GM18499 (cell line): ENCODE measurements around the gene BRICD5.

Source experiments
- ATAC-seq: cut with Tn5 transposase; IDR thresholded peaks from one replicate; pipeline ENCODE4 v1.9.1; 2021; ENCODE audit warnings: moderate number of reproducible peaks; ENCODE audit not compliant: insufficient read depth, unreplicated experiment

Gene BRICD5

GRCh38 chr16:2186505-2186904 lies 24.2 kb downstream of the BRICD5 start:
- no peak for ATAC-seq

DNA sequence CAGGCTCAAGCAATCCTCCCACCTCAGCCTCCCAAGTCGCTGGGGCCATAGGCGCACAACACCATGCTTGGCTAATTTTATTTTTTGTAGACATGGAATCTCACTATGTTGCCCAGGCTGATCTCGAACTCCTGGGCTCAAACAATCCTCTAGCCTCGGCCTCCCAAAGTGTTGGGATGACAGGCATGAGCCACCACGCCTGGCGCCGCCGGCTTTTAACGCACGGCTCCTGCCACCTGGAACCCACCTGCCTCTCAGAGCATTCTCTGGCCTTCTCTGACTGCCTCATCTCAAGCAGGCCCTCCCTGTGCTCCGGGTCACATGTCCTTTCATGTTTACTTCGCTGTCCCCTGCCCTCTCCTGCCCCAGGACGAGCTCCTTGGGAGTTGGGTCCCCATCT lies 24.6 kb downstream of the BRICD5 start:
- ATAC-seq, result no peak

- no peak for ATAC-seq
Observed at GRCh38 chr16:2184962-2185361, 25.7 kb downstream of the BRICD5 start.

DNA sequence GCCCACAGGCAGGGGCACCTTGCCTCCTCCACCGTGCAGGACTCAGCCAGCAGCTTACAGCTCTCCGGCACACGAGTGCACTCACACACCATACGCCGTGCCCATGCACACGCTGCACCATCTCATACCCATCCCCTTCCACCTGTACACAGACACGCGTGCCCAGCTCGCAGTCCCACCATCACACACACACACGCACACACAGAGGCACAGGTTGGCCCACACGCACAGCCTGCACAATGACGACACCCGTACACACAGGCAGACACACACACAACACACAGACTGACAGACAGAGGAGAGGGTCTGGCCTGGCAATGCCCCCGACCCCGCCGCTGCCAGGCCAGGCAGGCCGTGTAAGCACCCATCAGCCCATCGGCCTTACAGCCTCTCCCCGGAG lies 26.3 kb downstream of the BRICD5 start:
- no peak for ATAC-seq

DNA sequence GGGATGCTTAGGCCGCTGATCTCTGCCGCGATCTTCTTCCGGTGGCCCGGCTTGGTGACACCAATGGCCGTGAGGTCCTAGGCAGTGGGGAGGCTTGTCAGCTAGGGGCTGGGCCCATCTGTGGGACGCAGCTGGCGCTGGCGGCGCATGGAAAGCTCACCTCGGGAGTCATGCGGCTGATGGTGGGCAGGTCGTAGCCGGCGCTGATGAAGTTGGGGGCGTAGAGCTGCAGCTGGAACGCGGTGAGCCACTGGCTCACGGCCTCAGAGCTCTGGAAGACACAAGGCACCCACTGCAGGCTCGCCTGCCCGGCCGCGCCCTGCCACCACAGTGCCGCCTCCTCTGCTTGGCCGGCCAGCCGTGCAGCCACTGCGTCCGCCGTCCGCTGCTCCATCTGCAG lies 27.0 kb downstream of the BRICD5 start:
- ATAC-seq, result no peak

GRCh38 chr16:2181952-2182351 lies 28.7 kb downstream of the BRICD5 start:
- ATAC-seq, result no peak

DNA sequence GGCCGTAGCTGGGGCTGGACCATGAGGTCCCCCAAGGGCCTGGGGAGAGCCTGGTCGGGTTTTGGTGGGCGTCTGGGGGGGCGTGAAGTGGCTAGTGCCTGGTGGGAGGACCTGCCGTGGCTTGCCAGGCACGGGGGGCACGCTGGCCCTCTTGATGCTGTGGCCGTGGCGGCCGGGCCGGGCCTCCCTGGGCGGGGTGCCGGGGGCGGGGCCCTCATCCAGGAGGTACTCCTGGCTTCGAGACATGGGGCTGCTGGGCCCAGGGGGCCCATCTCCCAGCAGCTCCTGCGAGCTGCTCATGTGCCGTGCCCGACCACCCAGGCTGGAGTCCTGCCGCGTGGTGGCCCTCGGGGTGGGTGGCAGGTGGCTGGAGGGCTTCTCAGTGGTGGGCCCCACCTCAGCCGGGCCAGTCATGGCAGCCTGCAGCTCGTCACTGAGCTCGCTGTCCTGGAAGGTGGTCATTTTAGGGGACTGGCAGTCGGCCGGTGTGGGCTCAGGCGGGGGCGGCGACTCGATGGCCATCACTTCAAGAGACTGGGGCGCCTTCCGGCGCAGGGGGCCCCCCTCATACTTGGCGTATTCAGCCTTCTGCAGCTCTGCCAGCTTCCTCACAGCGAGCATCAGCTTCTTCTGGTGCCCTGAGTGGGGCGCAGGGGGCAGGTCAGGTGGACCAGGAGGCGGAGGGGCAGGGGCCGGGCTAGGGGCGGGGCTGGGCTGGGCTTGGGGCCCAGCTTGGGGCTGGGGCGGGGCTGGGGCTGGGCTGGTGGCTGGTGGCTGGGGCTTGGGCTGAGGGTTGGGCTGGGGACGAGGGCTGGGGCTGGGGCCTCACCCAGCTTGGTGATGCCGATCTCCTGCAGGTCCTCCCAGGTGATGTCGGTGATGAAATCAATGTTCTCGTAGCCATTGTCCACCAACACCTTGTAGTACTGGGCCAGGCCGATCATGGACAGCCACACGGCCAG lies 29.4 kb downstream of the BRICD5 start:
- ATAC-seq, result no peak

- no peak for ATAC-seq
Observed at GRCh38 chr16:2180461-2180860, 30.2 kb downstream of the BRICD5 start.

DNA sequence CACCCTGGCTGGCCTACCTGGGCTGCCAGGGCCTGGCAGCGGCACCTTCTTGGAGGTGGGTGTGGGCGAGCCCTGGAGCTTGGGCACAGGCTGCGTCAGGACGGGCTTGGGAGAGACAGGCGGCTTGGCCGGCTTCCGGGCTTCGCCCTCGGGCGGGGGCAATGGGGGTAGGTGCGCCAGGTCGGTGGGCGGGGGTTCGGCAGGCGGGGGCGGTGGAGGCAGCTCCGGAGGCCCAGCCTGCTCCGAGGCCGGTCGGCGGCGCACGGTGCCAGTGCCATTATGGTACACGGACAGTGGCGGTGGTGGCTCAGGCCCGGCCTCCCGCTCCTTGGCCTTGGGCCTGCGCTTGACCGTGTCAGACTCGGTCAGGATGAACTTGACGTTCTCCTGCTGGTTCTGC lies 31.1 kb downstream of the BRICD5 start:
- no peak for ATAC-seq

DNA sequence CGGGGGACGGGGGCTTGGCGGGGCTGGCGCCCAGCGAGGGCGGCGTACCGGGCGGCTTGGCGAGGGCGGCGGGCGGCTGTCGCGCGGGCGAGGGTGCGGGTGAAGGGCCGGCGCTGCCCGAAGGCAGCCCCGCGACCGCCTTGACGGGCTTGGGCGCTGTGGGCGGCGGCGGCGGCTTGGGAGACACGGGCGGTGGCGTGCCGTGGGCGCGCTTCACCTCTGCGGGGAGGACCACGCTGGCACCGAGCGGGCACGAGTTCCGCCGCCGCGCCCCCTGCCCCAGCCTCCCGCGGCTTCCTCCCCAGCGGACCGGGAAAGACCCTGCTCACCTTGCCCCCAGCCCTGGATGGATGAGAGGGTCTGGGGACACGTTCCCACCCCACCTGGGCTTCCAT lies 31.6 kb downstream of the BRICD5 start:
- ATAC-seq, result no peak

GRCh38 chr16:2178321-2179106 lies 32.1 kb downstream of the BRICD5 start:
- ATAC-seq, result no peak

- no peak for ATAC-seq
Observed at GRCh38 chr16:2177561-2177960, 33.1 kb downstream of the BRICD5 start.

GRCh38 chr16:2177101-2177500 lies 33.6 kb downstream of the BRICD5 start:
- no peak for ATAC-seq

GRCh38 chr16:2176047-2176446 lies 34.6 kb downstream of the BRICD5 start:
- no peak for ATAC-seq

DNA sequence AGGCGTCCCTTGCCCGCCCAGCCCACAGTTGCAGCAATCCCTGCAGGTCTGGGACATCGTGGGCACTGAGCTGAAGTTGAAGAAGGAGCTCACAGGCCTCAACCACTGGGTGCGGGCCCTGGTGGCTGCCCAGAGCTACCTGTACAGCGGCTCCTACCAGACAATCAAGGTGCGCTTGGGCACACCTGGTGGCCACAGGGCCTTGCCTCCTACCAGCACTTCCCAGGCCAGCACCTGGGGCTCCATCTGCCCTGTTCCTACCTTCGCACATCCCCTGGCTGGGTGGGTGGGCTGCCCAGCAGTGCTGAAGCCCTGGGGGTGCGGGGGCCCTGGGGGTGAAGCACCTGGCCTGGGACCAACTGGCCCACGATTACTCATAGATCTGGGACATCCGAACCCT lies 35.2 kb downstream of the BRICD5 start:
- no peak for ATAC-seq

GRCh38 chr16:2174396-2175131 lies 36.1 kb downstream of the BRICD5 start:
- no peak for ATAC-seq

GRCh38 chr16:2173916-2174315 lies 36.7 kb downstream of the BRICD5 start:
- no peak for ATAC-seq

- no peak for ATAC-seq
Observed at GRCh38 chr16:2173366-2173765, 37.3 kb downstream of the BRICD5 start.

GRCh38 chr16:2172688-2173335 lies 37.9 kb downstream of the BRICD5 start:
- ATAC-seq, result no peak

DNA sequence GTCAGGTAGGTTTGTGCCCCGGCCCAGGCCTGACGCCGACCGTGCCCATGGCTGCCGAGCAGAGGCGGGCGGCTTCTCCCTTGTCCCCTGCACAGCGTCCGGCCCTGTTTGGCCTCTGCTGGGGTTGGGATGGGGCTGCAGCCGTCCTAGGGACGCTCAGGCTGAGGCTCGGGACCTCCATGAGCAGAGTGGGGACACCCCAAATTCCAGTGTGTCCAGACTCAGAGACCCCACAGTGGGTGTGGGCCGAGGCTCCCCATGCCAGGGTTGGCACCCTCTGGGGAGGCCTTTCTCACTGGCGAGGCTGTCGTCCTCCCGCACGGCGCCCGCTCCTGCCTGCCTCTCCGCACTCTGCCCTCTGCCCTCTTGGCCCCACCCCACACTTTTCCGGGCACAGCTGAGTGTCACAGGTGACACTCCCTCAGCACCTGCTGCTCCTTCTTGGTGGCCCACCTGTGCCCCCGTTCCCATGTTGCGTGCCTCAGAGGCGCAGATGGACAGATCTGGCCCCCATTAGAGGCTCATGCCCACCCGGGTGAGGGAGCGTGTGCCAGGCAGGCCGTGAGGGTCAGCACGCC lies 39.0 kb downstream of the BRICD5 start:
- no peak for ATAC-seq
